VCaP (cell line): ENCODE data around the gene EVA1B.

Experiments used
- H3K27ac ChIP-seq: fragments of 450-650 bp; 2 replicates; pipeline ENCODE4 v1.5.1; 2017
- TF ChIP-seq, protein P1 (sequence below): fragments of 450-650 bp; conservative IDR thresholded peaks from 2 replicates; pipeline ENCODE4 v1.5.1; 2017; ENCODE audit warnings: mild to moderate bottlenecking, moderate library complexity

Gene EVA1B

DNA sequence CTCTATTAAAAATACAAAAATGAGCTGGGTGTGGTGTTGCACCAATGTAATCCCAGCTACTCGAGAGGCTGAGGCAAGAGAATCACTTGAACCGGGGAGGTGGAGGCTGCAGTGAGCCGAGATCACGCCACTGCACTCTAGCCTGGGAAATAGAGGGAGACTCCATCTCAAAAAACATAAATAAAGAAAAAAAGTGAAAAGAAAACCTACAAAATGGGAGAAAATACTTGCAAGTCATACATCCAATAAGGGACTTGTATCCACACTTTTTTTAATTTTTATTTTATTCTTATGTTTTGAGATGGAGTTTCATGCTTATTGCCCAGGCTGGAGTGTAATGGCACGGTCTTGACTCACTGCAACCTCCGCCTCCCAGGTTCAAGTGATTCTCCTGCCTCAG is 46.8 kb downstream of the EVA1B start:
- TF ChIP-seq, protein P1, sequence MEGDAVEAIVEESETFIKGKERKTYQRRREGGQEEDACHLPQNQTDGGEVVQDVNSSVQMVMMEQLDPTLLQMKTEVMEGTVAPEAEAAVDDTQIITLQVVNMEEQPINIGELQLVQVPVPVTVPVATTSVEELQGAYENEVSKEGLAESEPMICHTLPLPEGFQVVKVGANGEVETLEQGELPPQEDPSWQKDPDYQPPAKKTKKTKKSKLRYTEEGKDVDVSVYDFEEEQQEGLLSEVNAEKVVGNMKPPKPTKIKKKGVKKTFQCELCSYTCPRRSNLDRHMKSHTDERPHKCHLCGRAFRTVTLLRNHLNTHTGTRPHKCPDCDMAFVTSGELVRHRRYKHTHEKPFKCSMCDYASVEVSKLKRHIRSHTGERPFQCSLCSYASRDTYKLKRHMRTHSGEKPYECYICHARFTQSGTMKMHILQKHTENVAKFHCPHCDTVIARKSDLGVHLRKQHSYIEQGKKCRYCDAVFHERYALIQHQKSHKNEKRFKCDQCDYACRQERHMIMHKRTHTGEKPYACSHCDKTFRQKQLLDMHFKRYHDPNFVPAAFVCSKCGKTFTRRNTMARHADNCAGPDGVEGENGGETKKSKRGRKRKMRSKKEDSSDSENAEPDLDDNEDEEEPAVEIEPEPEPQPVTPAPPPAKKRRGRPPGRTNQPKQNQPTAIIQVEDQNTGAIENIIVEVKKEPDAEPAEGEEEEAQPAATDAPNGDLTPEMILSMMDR: no peak
- H3K27ac ChIP-seq: no peak overlapping the region

DNA sequence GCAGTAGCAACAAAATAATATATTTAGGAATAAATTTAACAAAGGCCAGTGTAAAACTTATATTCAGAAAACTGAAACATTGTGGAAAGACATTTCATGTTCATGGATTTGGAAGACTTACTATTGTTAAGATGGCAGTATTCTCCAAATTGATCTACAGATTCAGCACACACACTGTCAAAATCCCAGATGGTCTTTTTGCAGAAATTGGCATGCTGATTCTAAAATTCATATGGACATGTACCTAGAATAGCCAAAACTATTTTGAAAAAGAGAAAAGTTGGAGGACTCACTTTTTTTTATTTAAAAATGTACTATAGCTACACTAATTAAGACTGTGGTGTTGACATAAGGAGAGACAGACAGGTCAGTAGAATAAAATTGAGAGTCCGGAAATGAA is 49.2 kb downstream of the EVA1B start:
- peak overlapping the region; percentile 99 for H3K27ac ChIP-seq
- TF ChIP-seq, protein P1: no peak

DNA sequence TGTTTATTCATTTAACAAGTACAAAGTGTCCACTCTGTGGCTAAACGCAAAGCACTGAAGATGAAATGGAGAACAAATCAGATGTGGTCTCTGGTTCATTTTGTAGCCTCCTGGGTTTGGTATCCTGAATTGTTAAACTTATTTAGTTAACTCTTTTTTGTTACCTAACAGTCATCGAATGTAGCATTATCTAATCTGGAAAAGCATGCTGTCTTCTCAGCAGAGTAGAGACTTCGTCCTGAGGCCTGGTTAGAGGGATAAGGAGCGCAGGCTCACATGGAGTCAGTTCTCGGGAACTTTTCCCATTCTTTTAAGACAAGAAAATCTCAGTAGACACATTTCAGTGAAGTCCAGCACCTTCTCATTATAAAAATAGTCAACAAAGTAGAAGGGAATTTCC is 50.4 kb downstream of the EVA1B start:
- peak overlapping the region; percentile 99 for H3K27ac ChIP-seq
- TF ChIP-seq, protein P1: no peak
